Left lung (tissue), 10 donors: ENCODE results near the gene TRAF2. TPM values are rescaled to one million over a fixed set of nuclear protein-coding genes. Genes with fewer than 3 reads are reported as not detected.
"Not testable (repeated sequence)": the region's sequence is repeated elsewhere in the genome, so short reads cannot be mapped to it uniquely, and the experiment has no call there.

ENCODE experiments used
- ATAC-seq: fragments of 200-7000 bp; cut with Tn5 transposase; one replicate; pipeline ENCODE4 v1.9.1; 2020; ENCODE audit warnings: moderate library complexity
- DNase-seq, 4 donors: peaks; one replicate each; pipeline ENCODE4 v3.0.0-alpha.2; 2013 to 2020
- H3K27ac ChIP-seq, 2 donors: fragments of 200-600 bp; sonication (generic) in 1 of 2; one replicate each; pipeline versions ENCODE4 v1.5.0 to v1.8.0; 2020 to 2021
- H3K27me3 ChIP-seq, 2 donors: fragments of 200-600 bp; sonication (generic) in 1 of 2; one replicate each; pipeline versions ENCODE4 v1.5.0 to v1.8.0; 2020 to 2021
- H3K36me3 ChIP-seq, 2 donors: fragments of 200-600 bp; sonication (generic) in 1 of 2; one replicate each; pipeline versions ENCODE4 v1.5.0 to v1.8.0; 2020 to 2021
- H3K4me1 ChIP-seq, 2 donors: fragments of 200-600 bp; one replicate each; pipeline ENCODE4 v1.8.0; 2021
- H3K4me3 ChIP-seq, 2 donors: fragments of 200-600 bp; sonication (generic) in 1 of 2; one replicate each; pipeline versions ENCODE4 v1.5.0 to v1.8.0; 2020 to 2021; ENCODE audit warnings: mild to moderate bottlenecking in 1 of 2
- H3K9me3 ChIP-seq, 2 donors: fragments of 200-600 bp; sonication (generic) in 1 of 2; one replicate each; pipeline versions ENCODE4 v1.5.0 to v1.8.0; 2020 to 2021
- CTCF ChIP-seq, 2 donors: fragments of 200-600 bp; sonication (generic) in 1 of 2; IDR thresholded peaks; one replicate each; pipeline versions ENCODE4 v1.5.0 to v1.8.0; 2021; ENCODE audit warnings: antibody characterized with exemption in 2 of 2
- intact Hi-C, 2 donors: fragments of 100-400 bp; cut with DNase I; formaldehyde crosslinking; loops; one replicate each; pipeline versions ENCODE4 v1.11.2 to v1.14.2; 2022
- polyA plus RNA-seq, 6 donors: library from polyadenylated mRNA; unstranded; fragments of 120-200 nt; gene quantifications; one replicate each; pipeline ENCODE4 v1.2.1, GENCODE V29; 2013; ENCODE audit not compliant: insufficient read length in 6 of 6
- total RNA-seq, 2 donors: library from RNA; stranded (reverse); fragmentation: NEBNext Ultra II Directional; extraction: Animal tissue kit (Norgen Biotek cat#: 25700); gene quantifications; one replicate each; pipeline ENCODE4 v1.2.1, GENCODE V29; 2021
- donor health status: DM: no; HTN: yes; CAD: no.
- donor health status: DM: no; HTN: no; CAD: no.

Gene TRAF2
- total and polyA plus RNA-seq, 8 donors, result 12.4 to 22.4 (median 15.9) TPM

DNA sequence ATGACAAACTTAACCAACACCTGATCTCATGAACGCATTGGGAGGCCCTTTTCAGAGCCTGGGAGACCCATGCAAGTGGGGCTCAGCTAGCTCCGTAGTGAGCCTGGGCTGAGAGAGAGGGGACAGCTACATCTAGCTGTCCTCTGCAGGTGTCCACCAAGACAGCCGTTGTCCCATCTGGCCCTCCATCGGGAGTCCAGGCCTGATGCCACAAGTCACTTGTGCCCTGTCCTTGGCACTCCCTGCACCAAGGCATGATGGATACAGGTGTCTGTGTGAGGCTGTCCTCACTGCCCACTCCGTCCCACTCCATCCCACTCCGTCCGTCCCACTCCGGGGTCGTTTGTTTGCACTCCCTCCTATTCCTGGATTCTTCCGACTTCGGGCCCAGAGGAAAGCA, 17.7 kb upstream of the TRAF2 start:
- H3K4me1 ChIP-seq, result peaks cover 9 to 22% of the 10 kb centered on the region in 2 donors
- ATAC-seq, result no peak
- H3K4me3 ChIP-seq, result no peak overlapping the region
- peaks cover 0 to 16% of the 10 kb centered on the region in 2 donors for H3K9me3 ChIP-seq
- TF ChIP-seq CTCF (IDR thresholded peaks at IDR 0.05), result no peak
- peak in 2 of 4 donors; percentile 17 to 43 for DNase-seq
- H3K36me3 ChIP-seq, result peaks cover 0 to 2% of the 10 kb centered on the region in 2 donors
- no peak overlapping the region for H3K27ac ChIP-seq
- intact Hi-C loops, result no loop called here
- no peaks in the 10 kb centered on the region for H3K27me3 ChIP-seq

DNA sequence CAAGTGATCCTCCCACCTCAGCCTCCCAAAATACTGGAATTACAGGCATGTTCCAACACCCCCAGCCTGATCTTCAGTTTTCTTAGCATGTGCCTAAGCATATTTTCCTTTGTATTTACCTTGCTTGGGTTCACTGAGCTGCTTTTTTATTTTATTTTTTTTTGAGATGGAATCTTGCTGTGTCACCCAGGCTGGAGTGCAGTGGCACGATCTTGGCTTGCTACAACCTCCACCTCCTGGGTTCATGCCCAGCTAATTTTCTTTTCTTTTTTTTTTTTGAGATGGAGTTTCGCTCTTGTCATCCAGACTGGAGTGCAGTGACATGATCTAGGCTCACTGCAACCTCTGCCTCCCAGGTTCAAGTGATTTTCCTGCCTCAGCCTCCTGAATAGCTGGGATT, 16.7 kb upstream of the TRAF2 start:
- DNase-seq, H3K27ac ChIP-seq, H3K27me3 ChIP-seq, intact Hi-C loops, H3K36me3 ChIP-seq, ATAC-seq, H3K4me3 ChIP-seq: not testable (repeated sequence)
- Histone ChIP-seq H3K9me3 (peaks cover 0 to 16% of the 10 kb centered on the region in 2 donors), H3K4me1 (peaks cover 5 to 17% of the 10 kb centered on the region in 2 donors)

DNA sequence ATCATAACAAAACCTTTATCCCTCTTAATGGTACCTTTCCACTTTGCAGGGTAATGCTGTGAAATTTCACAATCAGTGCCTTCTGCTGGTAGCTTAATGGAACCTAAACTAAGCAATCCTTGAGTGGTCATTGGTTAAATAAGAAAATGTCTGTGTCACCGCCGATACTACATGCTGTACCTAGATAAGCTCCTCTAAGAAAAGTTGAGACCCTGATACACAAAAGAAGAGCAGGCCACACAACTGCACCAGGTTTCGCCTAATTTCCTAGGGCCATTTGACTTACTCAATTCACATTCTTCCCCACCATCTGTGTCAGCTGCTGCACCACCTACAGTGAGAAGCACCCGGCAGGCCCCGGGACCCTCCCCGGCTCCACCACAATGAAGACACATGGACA, 11.2 kb upstream of the TRAF2 start:
- H3K27ac ChIP-seq, result no peak overlapping the region
- no peak for ATAC-seq
- H3K9me3 ChIP-seq, result peaks cover 0 to 16% of the 10 kb centered on the region in 2 donors
- intact Hi-C loops, result no loop called here
- DNase-seq, result no peak
- no peaks in the 10 kb centered on the region for H3K36me3 ChIP-seq
- no peaks in the 10 kb centered on the region for H3K4me1 ChIP-seq
- H3K27me3 ChIP-seq, result no peaks in the 10 kb centered on the region
- no peak overlapping the region for H3K4me3 ChIP-seq
- no peak for TF ChIP-seq CTCF (IDR thresholded peaks at IDR 0.05)

DNA sequence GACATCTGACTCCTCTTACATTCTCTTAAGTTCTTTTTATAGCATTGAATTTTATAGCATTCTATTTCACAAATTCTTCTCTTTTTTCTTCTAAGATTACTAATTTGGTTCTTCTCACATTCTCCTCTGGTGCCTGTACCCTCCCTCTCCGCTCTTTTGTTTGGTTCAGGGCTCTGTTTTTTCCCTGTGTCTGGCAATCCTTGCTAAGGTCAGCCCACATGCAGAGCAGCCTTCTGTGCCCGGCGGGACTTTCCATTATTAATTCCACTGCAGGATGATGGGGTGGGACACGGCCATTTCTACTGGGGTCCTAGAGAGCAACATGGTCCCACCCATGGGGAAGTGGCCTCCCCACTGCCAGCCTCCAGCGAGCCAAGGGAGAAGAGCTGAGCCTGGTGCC, 9.8 kb upstream of the TRAF2 start:
- H3K27me3 ChIP-seq, result no peaks in the 10 kb centered on the region
- peaks cover 0 to 16% of the 10 kb centered on the region in 2 donors for H3K9me3 ChIP-seq
- intact Hi-C loops, result no loop called here
- DNase-seq, result no peak
- H3K4me3 ChIP-seq, result no peak overlapping the region
- H3K27ac ChIP-seq, result no peak overlapping the region
- H3K36me3 ChIP-seq, result no peaks in the 10 kb centered on the region
- H3K4me1 ChIP-seq, result peaks cover 0 to 2% of the 10 kb centered on the region in 2 donors
- TF ChIP-seq CTCF (IDR thresholded peaks at IDR 0.05), result no peak
- ATAC-seq, result no peak

GRCh38 chr9:136880651-136881050, 5.7 kb upstream of the TRAF2 start:
- intact Hi-C loops, result no loop called here
- no peak for DNase-seq
- Histone ChIP-seq H3K27me3 (no peaks in the 10 kb centered on the region), H3K9me3 (no peaks in the 10 kb centered on the region), H3K27ac (no peak overlapping the region), H3K4me3 (no peak overlapping the region), H3K36me3 (no peaks in the 10 kb centered on the region), H3K4me1 (peaks cover 6 to 28% of the 10 kb centered on the region in 2 donors)
- TF ChIP-seq CTCF (IDR thresholded peaks at IDR 0.05), result no peak
- ATAC-seq, result no peak

DNA sequence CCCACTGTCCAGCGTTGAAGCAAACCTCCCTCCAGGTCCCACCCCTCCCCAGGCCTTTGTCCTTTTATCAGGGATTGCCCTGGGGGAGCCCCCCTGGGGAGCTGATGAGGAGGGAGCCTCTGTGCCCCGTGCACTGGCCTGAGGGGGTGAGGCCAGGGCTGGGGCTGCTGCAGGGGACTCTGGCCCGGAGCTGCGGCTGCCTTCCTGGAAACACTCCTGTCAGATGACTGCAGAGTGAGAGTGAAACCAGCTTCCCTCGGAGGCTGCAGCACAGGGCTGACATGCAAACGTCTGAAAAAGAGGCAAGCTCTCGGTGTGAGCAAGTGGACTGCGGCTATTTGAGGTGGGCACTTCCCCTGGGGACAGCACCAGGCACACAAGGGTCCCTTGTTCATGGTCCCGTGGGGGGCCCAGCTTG, 4.6 kb upstream of the TRAF2 start:
- TF ChIP-seq CTCF (IDR thresholded peaks at IDR 0.05), result no peak
- peak overlapping the region in 1 of 2 donors; percentile 30 for H3K4me3 ChIP-seq
- H3K36me3 ChIP-seq, result no peaks in the 10 kb centered on the region
- ATAC-seq (peak; percentile 14), DNase-seq (no peak)
- intact Hi-C loops, result no loop called here
- H3K27me3 ChIP-seq, result no peaks in the 10 kb centered on the region
- H3K4me1 ChIP-seq, result peaks cover 6 to 31% of the 10 kb centered on the region in 2 donors
- H3K27ac ChIP-seq, result peak overlapping the region in 1 of 2 donors; percentile 76
- H3K9me3 ChIP-seq, result no peaks in the 10 kb centered on the region
